HepG2 (cell line): ENCODE results near the gene UNCX. TPM values are rescaled to one million over a fixed set of nuclear protein-coding genes. Genes with fewer than 3 reads are reported as not detected.

Source experiments
- ATAC-seq: fragments of 200-7000 bp; cut with Tn5 transposase; 3 replicates; pipeline ENCODE4 v1.9.1; 2020; ENCODE audit warnings: mild to moderate bottlenecking, moderate library complexity
- BruUV-seq: library from RNA; stranded (reverse); fragments of 400-500 nt; replicated peaks from 2 replicates; lab custom pipeline; 2021; lab: Mats Ljungman, UMichigan
- CTCF ChIA-PET: fragments of 300-600 bp; formaldehyde crosslinking; extraction: SDS; loops from one replicate; lab custom pipeline; 2021; ENCODE audit warnings: low total read pairs, inconsistent platforms, low intra/inter-chr PET ratio; lab: Yijun Ruan, JAX
- POLR2A ChIA-PET: fragments of 350-600 bp; sonication (Branson Sonifier 250); formaldehyde crosslinking; loops from one replicate; lab custom pipeline; 2020; ENCODE audit warnings: antibody characterized with exemption, inconsistent platforms; lab: Yijun Ruan, JAX
- DNase-seq: peaks from one replicate; pipeline ENCODE4 v3.0.0-alpha.2; 2015; ENCODE audit warnings: low spot score
- FAIRE-seq: peaks from 3 replicates; lab custom pipeline; 2011; peaks lifted over from hg19 to GRCh38; lab: Jason Lieb, UNC
- H2AFZ ChIP-seq: one replicate; pipeline ENCODE4 v1.6.1; 2011; ENCODE audit warnings: low read length, inconsistent platforms
- H3K27ac ChIP-seq: fragments of 300-600 bp; 3 replicates; pipeline ENCODE4 v1.8.0; 2011; ENCODE audit warnings: mixed run types, mild to moderate bottlenecking, mixed read lengths, low read length, inconsistent platforms; ENCODE audit not compliant: insufficient read depth; ENCODE audit errors: extremely low read length
- H3K27me3 ChIP-seq, 2 experiments: fragments of 200-600 bp in 1 of 2; 2 replicates in 1 of 2; 3 replicates in 1 of 2; pipeline versions ENCODE4 v1.6.0 to v1.8.0; 2011; ENCODE audit warnings: low read length in 2 of 2, mild to moderate bottlenecking in 2 of 2, moderate library complexity in 2 of 2, inconsistent platforms in 1 of 2; ENCODE audit not compliant: insufficient read depth in 2 of 2, control insufficient read depth in 1 of 2
- H3K36me3 ChIP-seq, 2 experiments: fragments of 200-600 bp in 1 of 2; replicated peaks in 1 of 2; 2 replicates in 1 of 2; 3 replicates in 1 of 2; pipeline versions ENCODE4 v1.5.1 to v1.8.0; 2011; ENCODE audit warnings: low read length in 2 of 2, inconsistent platforms in 1 of 2; ENCODE audit not compliant: insufficient read depth in 2 of 2, control insufficient read depth in 1 of 2
- H3K4me1 ChIP-seq: 2 replicates; pipeline ENCODE4 v1.5.1; 2012; ENCODE audit warnings: low read length, inconsistent platforms; ENCODE audit not compliant: insufficient read depth
- H3K4me2 ChIP-seq: 2 replicates; pipeline ENCODE4 v1.6.0; 2011; ENCODE audit warnings: low read depth, low read length, inconsistent platforms
- H3K4me3 ChIP-seq, 3 experiments: fragments of 200-600 bp in 1 of 3; sonication (generic), shearing (Covaris generic) in 1 of 3; replicated peaks in 1 of 3; 2 replicates each; pipeline ENCODE4 v1.5.1; 2011 to 2016; ENCODE audit warnings: low read length in 3 of 3, inconsistent platforms in 2 of 3, low read depth in 2 of 3, mild to moderate bottlenecking in 2 of 3, control low read depth in 1 of 3, mixed read lengths in 1 of 3; ENCODE audit not compliant: insufficient read depth in 1 of 3
- H3K79me2 ChIP-seq: one replicate; pipeline ENCODE4 v1.6.1; 2011; ENCODE audit warnings: low read length, inconsistent platforms; ENCODE audit not compliant: insufficient read depth
- H3K9ac ChIP-seq: 2 replicates; pipeline ENCODE4 v1.6.0; 2011; ENCODE audit warnings: mild to moderate bottlenecking, low read depth, low read length, inconsistent platforms; ENCODE audit not compliant: insufficient read depth
- H3K9me3 ChIP-seq: 2 replicates; pipeline ENCODE4 v1.5.1; 2012; ENCODE audit warnings: mild to moderate bottlenecking, low read length
- H4K20me1 ChIP-seq: 2 replicates; pipeline ENCODE4 v1.6.0; 2011; ENCODE audit warnings: inconsistent platforms, mild to moderate bottlenecking, low read length, moderate library complexity; ENCODE audit not compliant: insufficient read depth
- ATM ChIP-seq: fragments of 450-650 bp; IDR thresholded peaks from 2 replicates; pipeline ENCODE4 v1.7.1; 2017; ENCODE audit warnings: mild to moderate bottlenecking, borderline replicate concordance
- SIN3A ChIP-seq: IDR thresholded peaks from 2 replicates; pipeline ENCODE4 v1.6.1; 2011; ENCODE audit warnings: low read depth, mild to moderate bottlenecking, control low read depth, low read length, borderline replicate concordance
- SRSF1 ChIP-seq: fragments of 200-400 bp; formaldehyde crosslinking; optimal IDR thresholded peaks from 2 replicates; pipeline ENCODE3; 2017; ENCODE audit warnings: mild to moderate bottlenecking, low read depth, low read length, moderate library complexity
- TBP ChIP-seq: sonication (generic); formaldehyde crosslinking; IDR thresholded peaks from 2 replicates; pipeline ENCODE4 v1.5.0; 2020; ENCODE audit warnings: missing genetic modification reagents
- ZFP90 ChIP-seq: sonication (generic); formaldehyde crosslinking; IDR thresholded peaks from 2 replicates; pipeline ENCODE4 v1.8.0; 2022; ENCODE audit warnings: missing genetic modification reagents, mild to moderate bottlenecking, inconsistent platforms, borderline replicate concordance
- ZNF737 ChIP-seq: sonication (generic); formaldehyde crosslinking; IDR thresholded peaks from 2 replicates; pipeline ENCODE4 v1.5.0; 2020; ENCODE audit warnings: missing genetic modification reagents, mild to moderate bottlenecking, borderline replicate concordance
- WGBS: methylation state at CpG from one replicate; pipeline ENCODE4 v1.1.6; 2017; ENCODE audit warnings: low lambda C conversion rate; 5-methylcytosine and 5-hydroxymethylcytosine counted together
- in situ Hi-C: cut with HindIII; loops from 2 replicates; pipeline ENCODE4 v1.10.0; 2017; ENCODE audit warnings: low pct_unique_long_range_greater_than_20kb; ENCODE audit not compliant: extremely low pct_ligation_motif_present
- intact Hi-C: fragments of 100-400 bp; cut with micrococcal nuclease; formaldehyde crosslinking; loops from one replicate; pipeline ENCODE4 v1.10.0; 2022; ENCODE audit not compliant: unreplicated experiment
- polyA plus RNA-seq, 8 experiments: library from polyadenylated mRNA; depleted of rRNA in 3 of 8; stranded (reverse) in 7 of 8; unstranded in 1 of 8; fragments of >200 nt; fragmentation: Illumina TruSeq in 4 of 8; extraction: Trizol in 4 of 8; gene quantifications; 2 replicates each; pipeline versions ENCODE4 v1.2.1 to v1.2.3, GENCODE V29; 2011 to 2016; ENCODE audit warnings: low read depth in 4 of 8, missing spikeins in 1 of 8, mixed read lengths in 1 of 8; ENCODE audit not compliant: insufficient read depth in 1 of 8
- total RNA-seq, 5 experiments: library from RNA; depleted of rRNA; stranded (reverse); fragments of >200 nt; fragmentation: Illumina TruSeq; extraction: Trizol; gene quantifications; 2 replicates each; pipeline ENCODE4 v1.2.3, GENCODE V29; 2016; ENCODE audit warnings: low read depth in 1 of 5
- TF ChIP-seq, protein P1 (sequence below), 2 experiments: fragments of 450-650 bp in 1 of 2; sonication (generic) in 1 of 2; formaldehyde crosslinking in 1 of 2; IDR thresholded peaks; 2 replicates each; pipeline versions ENCODE4 v1.6.1 to v1.8.0; 2016 to 2022; ENCODE audit warnings: antibody characterized with exemption in 1 of 2, mild to moderate bottlenecking in 1 of 2, missing genetic modification reagents in 1 of 2
- TF ChIP-seq, protein P2 (sequence below): sonication (generic); formaldehyde crosslinking; IDR thresholded peaks from 2 replicates; pipeline ENCODE4 v1.9.0; 2021; ENCODE audit warnings: missing genetic modification reagents, mild to moderate bottlenecking, borderline replicate concordance

UNCX gene
- total and polyA plus RNA-seq, 2 of the 13 experiments (the other 11 are each of a cell fraction or from before 2014, with no cell fraction given), result not detected

DNA sequence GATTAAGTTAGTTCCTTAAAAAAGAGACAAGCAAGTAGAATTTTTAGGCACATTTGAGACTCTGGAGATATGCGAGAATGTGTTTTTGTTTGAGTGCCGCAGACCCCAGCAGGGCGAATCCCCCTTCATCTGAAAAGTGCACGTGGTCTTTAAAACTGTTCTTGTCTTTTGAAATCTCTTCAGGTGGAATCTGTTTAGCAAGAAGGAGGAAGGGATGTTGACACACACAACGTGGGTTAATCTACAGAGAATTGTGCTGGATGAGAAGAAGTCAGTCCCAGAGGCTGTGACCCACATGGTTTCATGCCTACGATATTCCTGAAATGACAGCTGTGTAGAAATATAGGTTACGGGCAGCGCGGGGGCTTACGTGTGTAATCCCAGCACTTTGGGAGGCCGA lies 45.5 kb upstream of the UNCX start:
- CTCF ChIA-PET, result no interaction called here
- 63% methylated on average over 11 of the region's 11 CpGs for WGBS

DNA sequence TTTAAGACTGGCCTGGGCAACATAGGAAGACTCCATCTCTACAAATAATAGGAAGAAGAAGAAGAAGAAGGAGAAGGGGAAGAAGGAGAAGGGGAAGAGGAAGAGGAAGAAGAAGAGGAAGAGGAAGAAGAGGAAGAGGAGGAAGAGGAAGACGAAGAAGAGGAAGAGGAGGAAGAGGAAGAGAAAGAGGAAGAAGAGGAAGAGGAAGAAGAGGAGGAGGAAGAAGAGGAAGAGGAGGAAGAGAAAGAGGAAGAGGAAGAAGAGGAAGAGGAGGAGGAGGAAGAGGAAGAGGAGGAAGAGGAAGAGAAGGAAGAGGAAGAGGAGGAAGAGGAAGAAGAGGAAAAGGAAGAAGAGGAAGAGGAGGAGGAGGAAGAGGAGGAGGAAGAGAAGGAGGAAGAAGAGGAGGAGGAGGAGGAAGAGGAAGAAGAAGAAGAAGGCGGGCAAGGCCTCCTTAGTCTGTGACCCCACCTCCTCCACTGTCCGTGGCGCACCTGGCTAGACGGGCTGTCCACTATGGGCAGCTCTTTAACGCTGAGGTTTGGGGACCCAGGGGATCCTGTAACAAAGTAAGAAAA lies 43.9 kb upstream of the UNCX start:
- ATAC-seq (no peak), DNase-seq (no peak), FAIRE-seq (no peak)
- H3K9me3 ChIP-seq, result no peaks in the 10 kb centered on the region
- H3K4me1 ChIP-seq, result peaks cover 7% of the 10 kb centered on the region
- intact Hi-C loops (no loop called here), in situ Hi-C loops (no loop called here)
- WGBS, result 37% methylated on average over 6 of the region's 6 CpGs
- no peak overlapping the region for H3K4me2 ChIP-seq
- H4K20me1 ChIP-seq, result no peaks in the 10 kb centered on the region
- no peaks in the 10 kb centered on the region for H3K79me2 ChIP-seq
- no peak overlapping the region for H2AFZ ChIP-seq
- H3K4me3 ChIP-seq, result no peak overlapping the region
- H3K27me3 ChIP-seq, result peaks cover 10 to 78% of the 10 kb centered on the region in 2 experiments
- CTCF ChIA-PET, result no interaction called here
- H3K36me3 ChIP-seq, result no peaks in the 10 kb centered on the region
- POLR2A ChIA-PET, result no interaction called here
- no peak overlapping the region for H3K9ac ChIP-seq
- no peak overlapping the region for H3K27ac ChIP-seq
- no TSS peak for BruUV-seq
- TF ChIP-seq ATM (0 out of 2 replicates have a peak, but pooled peaks have one; percentile 29), ZNF737 (CRISPR knock-in tag) (no peak)
- TF ChIP-seq, protein P1, sequence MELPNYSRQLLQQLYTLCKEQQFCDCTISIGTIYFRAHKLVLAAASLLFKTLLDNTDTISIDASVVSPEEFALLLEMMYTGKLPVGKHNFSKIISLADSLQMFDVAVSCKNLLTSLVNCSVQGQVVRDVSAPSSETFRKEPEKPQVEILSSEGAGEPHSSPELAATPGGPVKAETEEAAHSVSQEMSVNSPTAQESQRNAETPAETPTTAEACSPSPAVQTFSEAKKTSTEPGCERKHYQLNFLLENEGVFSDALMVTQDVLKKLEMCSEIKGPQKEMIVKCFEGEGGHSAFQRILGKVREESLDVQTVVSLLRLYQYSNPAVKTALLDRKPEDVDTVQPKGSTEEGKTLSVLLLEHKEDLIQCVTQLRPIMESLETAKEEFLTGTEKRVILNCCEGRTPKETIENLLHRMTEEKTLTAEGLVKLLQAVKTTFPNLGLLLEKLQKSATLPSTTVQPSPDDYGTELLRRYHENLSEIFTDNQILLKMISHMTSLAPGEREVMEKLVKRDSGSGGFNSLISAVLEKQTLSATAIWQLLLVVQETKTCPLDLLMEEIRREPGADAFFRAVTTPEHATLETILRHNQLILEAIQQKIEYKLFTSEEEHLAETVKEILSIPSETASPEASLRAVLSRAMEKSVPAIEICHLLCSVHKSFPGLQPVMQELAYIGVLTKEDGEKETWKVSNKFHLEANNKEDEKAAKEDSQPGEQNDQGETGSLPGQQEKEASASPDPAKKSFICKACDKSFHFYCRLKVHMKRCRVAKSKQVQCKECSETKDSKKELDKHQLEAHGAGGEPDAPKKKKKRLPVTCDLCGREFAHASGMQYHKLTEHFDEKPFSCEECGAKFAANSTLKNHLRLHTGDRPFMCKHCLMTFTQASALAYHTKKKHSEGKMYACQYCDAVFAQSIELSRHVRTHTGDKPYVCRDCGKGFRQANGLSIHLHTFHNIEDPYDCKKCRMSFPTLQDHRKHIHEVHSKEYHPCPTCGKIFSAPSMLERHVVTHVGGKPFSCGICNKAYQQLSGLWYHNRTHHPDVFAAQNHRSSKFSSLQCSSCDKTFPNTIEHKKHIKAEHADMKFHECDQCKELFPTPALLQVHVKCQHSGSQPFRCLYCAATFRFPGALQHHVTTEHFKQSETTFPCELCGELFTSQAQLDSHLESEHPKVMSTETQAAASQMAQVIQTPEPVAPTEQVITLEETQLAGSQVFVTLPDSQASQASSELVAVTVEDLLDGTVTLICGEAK (IDR thresholded peaks at IDR 0.05), result peak; percentile 14; the same call in 1 of the 2 replicates
- TF ChIP-seq, protein P1 (CRISPR knock-in tag; IDR thresholded peaks at IDR 0.05), result no peak

More for the DNA sequence above, 45.5 kb upstream of the UNCX start:
- Histone ChIP-seq H3K9me3 (no peaks in the 10 kb centered on the region), H3K27me3 (peaks cover 5 to 64% of the 10 kb centered on the region in 2 experiments), H3K4me3 (no peak overlapping the region), H3K4me2 (no peak overlapping the region), H3K4me1 (peaks cover 16% of the 10 kb centered on the region), H3K27ac (no peak overlapping the region), H3K9ac (no peak overlapping the region), H3K79me2 (no peaks in the 10 kb centered on the region), H2AFZ (no peak overlapping the region), H3K36me3 (no peaks in the 10 kb centered on the region), H4K20me1 (no peaks in the 10 kb centered on the region)
- ATAC-seq (no peak), DNase-seq (no peak), FAIRE-seq (no peak)
- TF ChIP-seq ZFP90 (no peak), SRSF1 (no peak), SIN3A (no peak), TBP (CRISPR knock-in tag) (no peak)
- TF ChIP-seq, protein P2, sequence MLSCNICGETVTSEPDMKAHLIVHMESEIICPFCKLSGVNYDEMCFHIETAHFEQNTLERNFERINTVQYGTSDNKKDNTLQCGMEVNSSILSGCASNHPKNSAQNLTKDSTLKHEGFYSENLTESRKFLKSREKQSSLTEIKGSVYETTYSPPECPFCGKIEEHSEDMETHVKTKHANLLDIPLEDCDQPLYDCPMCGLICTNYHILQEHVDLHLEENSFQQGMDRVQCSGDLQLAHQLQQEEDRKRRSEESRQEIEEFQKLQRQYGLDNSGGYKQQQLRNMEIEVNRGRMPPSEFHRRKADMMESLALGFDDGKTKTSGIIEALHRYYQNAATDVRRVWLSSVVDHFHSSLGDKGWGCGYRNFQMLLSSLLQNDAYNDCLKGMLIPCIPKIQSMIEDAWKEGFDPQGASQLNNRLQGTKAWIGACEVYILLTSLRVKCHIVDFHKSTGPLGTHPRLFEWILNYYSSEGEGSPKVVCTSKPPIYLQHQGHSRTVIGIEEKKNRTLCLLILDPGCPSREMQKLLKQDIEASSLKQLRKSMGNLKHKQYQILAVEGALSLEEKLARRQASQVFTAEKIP, result no peak
- POLR2A ChIA-PET, result no interaction called here
- BruUV-seq, result no TSS peak
- in situ Hi-C loops (no loop called here), intact Hi-C loops (no loop called here)
